ENCODE data around the gene PTGES. TPM values are rescaled to one million over a fixed set of nuclear protein-coding genes. Genes with fewer than 3 reads are reported as not detected.

Gene PTGES
- total and polyA plus RNA-seq, 9 of the 15 experiments (the other 6 are each of a cell fraction or from before 2014, with no cell fraction given) = 0.13 TPM; not detected in 8

- H3K27ac ChIP-seq (ENCODE audit: extremely low read depth, low read depth, low read length) = no peak overlapping the region
- POLR2A ChIA-PET = interaction anchor here (0.6 to 1.8 kb wide), 3 partner anchors 10 to 112 kb away, joined by 3 to 7 read pairs (median 4); no protein-coding TSS in a partner anchor
- no TSS peak for BruUV-seq (replicated peaks)
- H2AFZ ChIP-seq (ENCODE audit: low read depth, low read length) = no peak overlapping the region
- H3K9me3 ChIP-seq (replicated peaks; ENCODE audit: control insufficient read depth, insufficient read depth, low read depth, low read length) = no peaks in the 10 kb centered on the region
- intact Hi-C loops (cut with micrococcal nuclease) = loop anchor here (2.0 to 10.0 kb wide), 2 partner anchors 54 to 148 kb away; no protein-coding TSS in a partner anchor
- TF ChIP-seq ZNF282 (CRISPR knock-in tag; IDR thresholded peaks at IDR 0.05) = 0 out of 2 replicates have a peak, but pooled peaks have one; percentile 33
- TF ChIP-seq HNRNPL (IDR thresholded peaks at IDR 0.05; ENCODE audit: low read depth, low read length) = peak; percentile 48; the same call in 1 of the 2 replicates
- no peak for TF ChIP-seq ZNF140 (CRISPR knock-in tag; IDR thresholded peaks at IDR 0.05)
- DNase-seq (ENCODE audit: extremely low read depth in 1 of 4, low spot score in 3 of 4) (no peak), ATAC-seq (no peak), FAIRE-seq (no peak)
- H4K20me1 ChIP-seq (replicated peaks; ENCODE audit: control insufficient read depth, insufficient read depth, low read length) = no peaks in the 10 kb centered on the region
- H3K4me1 ChIP-seq (replicated peaks in 1 of 2; ENCODE audit: control insufficient read depth in 2 of 2, insufficient read depth in 2 of 2, low read length in 2 of 2) = peaks cover 6 to 42% of the 10 kb centered on the region in 2 experiments; a peak in 4 of 5 replicates
- no peak overlapping the region for H3K4me3 ChIP-seq
- in situ Hi-C loops (cut with MboI) = loop anchor here (5.0 kb wide), 1 partner anchor 46 kb away; no protein-coding TSS in a partner anchor
- 36% methylated on average over 20 of the region's 20 CpGs for WGBS (ENCODE audit: insufficient coverage, low coverage, missing lambda C conversion rate)
- CTCF ChIA-PET (ENCODE audit: low intra/inter-chr PET ratio) = interaction anchor here (0.7 to 3.5 kb wide), 2 partner anchors 47 to 54 kb away, joined by 3 to 112 read pairs; no protein-coding TSS in a partner anchor
- no peak overlapping the region for H3K4me2 ChIP-seq (ENCODE audit: insufficient read depth, low read length)
- no peaks in the 10 kb centered on the region for H3K36me3 ChIP-seq (ENCODE audit: control insufficient read depth, insufficient read depth, low read length)
- no peaks in the 10 kb centered on the region for H3K79me2 ChIP-seq (ENCODE audit: control insufficient read depth, insufficient read depth, low read length)
- peak overlapping the region in 1 of 2 experiments; percentile 54; a peak in 2 of 4 replicates for H3K9ac ChIP-seq (ENCODE audit: insufficient read depth in 1 of 2, low read depth in 2 of 2, low read length in 2 of 2)
- H3K27me3 ChIP-seq (ENCODE audit: control insufficient read depth in 2 of 2, insufficient read depth in 2 of 2, low read length in 2 of 2) = peaks cover 17 to 25% of the 10 kb centered on the region in 2 experiments
- no peaks in the 10 kb centered on the region for H3K9me1 ChIP-seq (ENCODE audit: control insufficient read depth, insufficient read depth, low read length)
Measured at GRCh38 chr9:129736334-129736733, 16.5 kb downstream of the PTGES start.

GRCh38 chr9:129735546-129735945 is 17.3 kb downstream of the PTGES start:
- Histone ChIP-seq H3K36me3 (ENCODE audit: control insufficient read depth, insufficient read depth, low read length) (no peaks in the 10 kb centered on the region), H3K4me2 (ENCODE audit: insufficient read depth, low read length) (no peak overlapping the region), H3K27me3 (ENCODE audit: control insufficient read depth in 2 of 2, insufficient read depth in 2 of 2, low read length in 2 of 2) (peaks cover 20 to 28% of the 10 kb centered on the region in 2 experiments), H3K4me1 (replicated peaks in 1 of 2; ENCODE audit: control insufficient read depth in 2 of 2, insufficient read depth in 2 of 2, low read length in 2 of 2) (peaks cover 6 to 42% of the 10 kb centered on the region in 2 experiments; a peak in 4 of 5 replicates), H3K4me3 (no peak overlapping the region), H3K79me2 (ENCODE audit: control insufficient read depth, insufficient read depth, low read length) (no peaks in the 10 kb centered on the region), H3K9me1 (ENCODE audit: control insufficient read depth, insufficient read depth, low read length) (no peaks in the 10 kb centered on the region), H2AFZ (ENCODE audit: low read depth, low read length) (no peak overlapping the region), H3K27ac (ENCODE audit: extremely low read depth, low read depth, low read length) (no peak overlapping the region), H3K9me3 (replicated peaks; ENCODE audit: control insufficient read depth, insufficient read depth, low read depth, low read length) (no peaks in the 10 kb centered on the region), H3K9ac (ENCODE audit: insufficient read depth in 1 of 2, low read depth in 2 of 2, low read length in 2 of 2) (peak overlapping the region in 1 of 2 experiments; percentile 79; a peak in 2 of 4 replicates), H4K20me1 (replicated peaks; ENCODE audit: control insufficient read depth, insufficient read depth, low read length) (no peaks in the 10 kb centered on the region)
- no peak for ATAC-seq
- intact Hi-C loops (cut with micrococcal nuclease) = loop anchor here (10.0 kb wide), 1 partner anchor 149 kb away; no protein-coding TSS in a partner anchor
- in situ Hi-C loops (cut with MboI) = loop anchor here (5.0 kb wide), 1 partner anchor 47 kb away; no protein-coding TSS in a partner anchor
- no TSS peak for BruUV-seq (replicated peaks)
- FAIRE-seq = no peak
- CTCF ChIA-PET (ENCODE audit: low intra/inter-chr PET ratio) = no interaction called here
- no peak for DNase-seq (ENCODE audit: extremely low read depth in 1 of 4, low spot score in 3 of 4)
- TF ChIP-seq TAF7 (tag; IDR thresholded peaks at IDR 0.05) = no peak
- TF ChIP-seq ZBTB2 (IDR thresholded peaks at IDR 0.05) = 0 out of 2 replicates have a peak, but pooled peaks have one; percentile 19
- TF ChIP-seq BHLHE40 (IDR thresholded peaks at IDR 0.05; ENCODE audit: low read length) = peak; percentile 53
- WGBS (ENCODE audit: insufficient coverage, low coverage, missing lambda C conversion rate) = 4% methylated on average over 4 of the region's 6 CpGs
- POLR2A ChIA-PET = interaction anchor here (0.6 to 1.2 kb wide), 2 partner anchors 9 to 111 kb away, joined by 3 to 4 read pairs; no protein-coding TSS in a partner anchor
